Fibroblast of skin of scalp (primary cell): ENCODE data around the gene FYN.
A peak's percentile ranks its signal among the peaks of the same experiment; 100 is the strongest.
"Not testable (repeated sequence)": the region's sequence is repeated elsewhere in the genome, so short reads cannot be mapped to it uniquely, and the experiment has no call there.

ENCODE experiments used
- DNase-seq: peaks from one replicate; pipeline ENCODE4 v3.0.0-alpha.2; 2013

Gene FYN

DNA sequence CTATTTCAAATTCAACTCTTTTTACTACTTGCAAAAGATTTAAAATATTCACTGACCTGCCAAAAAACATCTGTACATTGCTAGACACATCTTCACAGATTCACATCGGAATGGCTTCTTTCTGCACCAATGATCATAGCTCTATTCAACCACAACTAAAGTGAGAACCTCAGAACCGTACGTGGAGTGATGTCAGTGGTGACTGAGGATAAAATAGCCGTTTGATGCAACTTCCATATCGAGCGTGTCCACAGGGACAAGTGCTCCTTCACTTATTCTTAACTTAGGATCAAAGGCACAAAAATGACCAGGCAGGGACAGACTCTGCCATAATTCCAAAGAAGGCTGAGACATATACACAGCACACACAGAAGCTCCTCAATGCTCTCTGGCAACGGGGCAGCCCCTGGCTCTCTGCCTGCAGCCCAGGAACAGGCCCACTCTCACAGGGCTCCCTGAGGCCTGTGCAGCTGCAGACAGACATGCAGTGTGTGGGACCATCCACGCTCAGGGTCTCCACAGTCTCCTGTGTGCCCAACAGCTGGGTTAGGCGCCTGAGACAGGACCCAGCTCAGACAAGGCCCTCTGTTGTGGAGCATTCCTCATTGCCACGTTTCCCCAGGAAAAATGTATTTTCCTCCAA is 22.8 kb downstream of the FYN start:
- DNase-seq, result no peak

DNA sequence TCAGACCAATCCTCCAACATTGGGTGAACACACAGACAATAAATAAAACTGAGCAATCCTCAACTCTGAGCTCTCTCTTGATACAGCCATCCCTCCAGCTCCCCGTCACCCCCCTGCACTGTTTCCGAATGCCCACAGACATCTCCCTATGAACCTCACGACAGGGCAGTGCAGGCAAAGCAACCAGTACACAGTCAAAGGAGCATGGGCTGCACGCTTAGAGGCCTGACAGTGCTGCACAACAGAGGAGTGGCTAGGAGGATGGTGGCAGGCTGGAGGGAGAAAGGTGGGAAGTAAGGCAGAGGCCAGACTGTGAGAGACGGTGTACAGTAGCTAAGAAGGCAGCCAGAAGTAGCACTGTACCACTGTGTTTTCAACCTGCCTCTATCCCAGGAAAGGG is 24.0 kb downstream of the FYN start:
- no peak for DNase-seq

DNA sequence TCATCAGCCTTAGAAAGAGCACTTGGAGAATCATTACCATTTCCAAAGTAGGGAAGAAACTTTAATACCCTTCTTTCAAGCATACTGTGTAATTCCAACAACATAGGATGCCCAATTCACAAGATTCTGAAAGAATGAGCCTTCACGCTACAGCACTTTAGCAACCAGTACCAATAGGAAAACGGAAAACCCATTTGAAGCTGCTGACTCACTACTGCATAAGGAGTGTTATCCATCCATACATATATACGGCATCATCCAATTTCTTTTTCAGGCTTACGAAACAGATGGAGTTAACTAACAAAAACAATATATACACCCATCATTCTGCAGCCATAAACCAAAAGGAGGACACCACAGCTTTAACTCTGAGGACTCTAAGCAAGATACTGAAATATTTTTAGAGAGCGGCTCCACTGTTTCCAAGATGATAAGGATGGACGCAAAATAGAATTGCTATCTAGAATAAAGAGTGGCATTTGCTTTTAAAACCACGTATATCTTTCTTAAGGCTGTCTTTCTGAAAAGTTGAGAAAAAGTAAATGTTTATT is 24.9 kb downstream of the FYN start:
- no peak for DNase-seq

DNA sequence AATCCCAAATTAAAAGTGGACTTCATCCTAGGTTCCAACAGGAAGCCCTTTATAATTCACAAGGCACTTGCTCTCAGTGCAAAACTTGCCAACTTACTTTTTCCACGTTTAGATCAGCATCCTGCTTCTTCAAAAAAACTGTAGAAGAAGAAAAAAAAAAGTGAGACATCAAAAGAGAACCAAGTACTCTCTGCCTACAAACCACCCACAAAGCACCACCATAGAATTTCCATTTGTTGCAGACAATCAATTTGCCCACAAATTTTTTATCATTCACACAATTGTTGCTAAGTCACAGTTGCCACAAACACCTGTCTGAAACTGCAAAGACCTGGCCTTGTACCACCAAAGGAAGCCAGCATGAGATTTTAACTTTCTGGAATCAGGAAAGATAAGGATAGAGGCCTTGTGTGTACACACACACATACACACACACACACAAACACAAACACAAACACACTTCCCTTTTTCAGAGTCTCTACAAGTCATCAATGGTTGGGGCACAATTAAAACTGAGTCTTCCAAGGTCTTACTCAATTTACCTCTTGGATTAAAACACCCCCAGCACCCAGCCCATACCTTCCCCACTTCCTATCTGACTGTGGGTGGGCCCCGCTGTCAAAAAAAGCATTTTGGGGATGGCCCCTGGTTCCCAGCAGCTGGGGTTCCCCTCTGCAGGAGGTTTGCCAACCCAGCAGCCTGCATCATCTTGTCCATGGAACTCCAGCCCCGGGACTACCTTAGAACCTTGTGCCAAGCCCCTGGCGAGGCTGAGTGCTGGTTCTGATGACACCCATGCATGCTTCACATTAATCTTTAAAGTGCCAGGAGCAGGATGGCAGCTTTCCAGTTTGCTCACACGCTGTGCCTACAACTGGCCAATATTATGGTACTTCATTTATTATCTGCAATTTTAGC is 26.5 kb downstream of the FYN start:
- no peak for DNase-seq

DNA sequence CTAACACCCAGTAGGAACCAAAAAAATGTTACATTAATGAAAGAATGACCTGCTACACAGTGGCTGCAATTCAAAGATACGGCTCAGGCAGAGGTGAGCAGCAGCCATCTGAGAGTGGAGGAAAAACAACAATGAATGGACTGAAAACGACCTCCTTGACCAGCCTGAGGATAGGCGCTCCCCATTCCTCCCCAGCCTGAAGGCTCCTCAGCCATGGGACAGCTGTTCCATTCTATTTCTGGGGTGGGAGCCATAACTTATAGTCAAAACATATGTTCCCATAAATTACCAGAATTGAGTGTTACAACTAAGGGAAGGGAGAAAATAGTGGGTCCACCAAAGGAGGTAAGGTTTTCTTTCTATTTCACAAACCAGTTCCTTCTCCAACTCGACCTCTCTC is 27.2 kb downstream of the FYN start:
- DNase-seq, result no peak

DNA sequence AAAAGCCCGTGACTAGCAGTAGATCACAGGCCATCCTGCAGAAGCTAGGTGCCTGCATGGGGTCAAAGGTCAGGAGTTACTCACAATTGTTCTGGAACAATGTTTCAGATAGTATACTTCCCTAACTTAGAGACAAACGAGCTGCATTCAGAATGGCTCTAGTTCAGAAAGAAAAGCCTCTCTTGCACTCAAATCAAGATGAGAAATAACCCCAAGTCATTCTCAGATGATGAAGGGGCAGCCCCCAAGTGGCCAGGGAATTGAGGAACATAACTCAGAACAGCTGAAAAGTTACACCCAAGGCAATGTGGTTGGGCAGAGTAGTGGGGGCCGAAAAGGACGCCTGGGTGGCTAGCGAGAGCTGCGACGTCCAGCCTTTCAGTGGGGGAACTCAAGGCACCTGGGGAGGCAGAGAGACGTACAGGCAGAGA is 27.8 kb downstream of the FYN start:
- DNase-seq, result no peak

DNA sequence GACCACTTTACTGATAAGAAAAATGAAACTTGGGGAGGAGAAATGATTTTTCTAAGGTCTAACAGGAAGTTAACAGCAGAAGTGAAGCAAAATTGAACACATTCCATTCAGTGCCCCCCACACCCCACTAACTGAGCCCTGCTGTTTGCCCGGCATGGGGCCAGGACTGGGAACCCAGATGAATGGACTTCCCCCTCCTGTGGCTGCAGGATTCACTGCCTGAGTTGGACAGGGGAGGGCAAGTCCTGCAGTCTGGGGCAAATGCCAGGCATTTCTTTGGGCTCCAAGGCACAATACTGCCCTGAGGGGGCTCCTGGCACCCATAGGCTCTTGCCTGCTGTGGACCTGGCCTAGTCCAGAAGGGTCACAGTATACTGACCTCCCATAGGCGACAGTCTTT is 28.3 kb downstream of the FYN start:
- peak; percentile 46 for DNase-seq

DNA sequence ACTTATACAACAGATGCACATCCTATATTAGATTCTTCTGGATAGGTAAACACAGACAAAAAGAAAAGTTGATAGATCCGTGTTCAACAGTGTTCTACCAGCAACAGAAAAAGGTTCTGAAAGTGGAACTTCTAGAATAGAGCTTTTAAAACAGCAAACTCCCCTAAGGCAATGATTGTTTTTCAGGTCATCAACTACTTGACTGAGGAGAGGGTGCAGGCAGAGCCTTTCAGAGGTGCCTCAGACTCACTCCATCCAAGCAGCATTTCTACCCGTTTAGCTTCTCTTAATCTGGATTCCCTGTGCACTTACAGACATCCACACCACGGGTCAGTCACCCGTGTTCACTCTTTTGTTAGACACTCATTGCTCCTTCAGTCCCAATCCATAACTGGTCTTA is 28.9 kb downstream of the FYN start:
- no peak for DNase-seq

DNA sequence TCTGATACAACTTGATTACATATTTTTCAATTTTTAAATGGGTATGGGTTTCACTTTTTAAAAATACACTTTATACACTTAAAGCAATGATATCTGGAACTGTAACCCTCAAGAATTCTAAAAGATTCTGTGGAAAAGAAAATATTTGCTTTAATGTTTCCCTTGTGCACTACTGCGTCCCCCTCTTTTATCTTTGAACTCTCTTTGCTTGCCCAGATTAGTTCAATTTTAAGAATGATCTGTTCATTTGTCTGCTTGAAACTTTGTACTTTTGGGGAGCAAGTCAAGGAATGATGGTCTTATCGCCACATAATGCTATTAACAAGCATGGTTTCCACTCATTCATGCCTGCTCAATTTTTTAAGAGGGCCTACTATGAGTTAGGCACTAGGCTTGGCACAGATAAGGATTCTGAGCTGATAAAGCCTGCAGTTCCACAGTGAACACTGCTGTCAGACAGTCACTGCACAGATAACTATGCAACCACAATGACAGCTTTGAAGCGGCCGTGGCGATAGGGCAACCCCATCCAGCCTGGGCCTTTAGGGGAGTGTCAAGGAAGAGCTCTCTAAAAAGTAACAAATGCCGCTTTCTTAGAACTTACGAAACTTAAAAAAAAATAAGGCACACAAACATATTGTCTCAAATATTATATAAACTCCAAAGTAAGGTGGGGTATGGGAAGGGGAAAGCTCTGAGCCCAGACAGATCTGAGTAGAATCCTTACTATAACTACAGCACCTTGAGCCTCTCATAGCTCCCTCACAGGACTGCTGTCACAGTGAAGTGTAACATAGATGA is 29.7 kb downstream of the FYN start:
- DNase-seq, result no peak

DNA sequence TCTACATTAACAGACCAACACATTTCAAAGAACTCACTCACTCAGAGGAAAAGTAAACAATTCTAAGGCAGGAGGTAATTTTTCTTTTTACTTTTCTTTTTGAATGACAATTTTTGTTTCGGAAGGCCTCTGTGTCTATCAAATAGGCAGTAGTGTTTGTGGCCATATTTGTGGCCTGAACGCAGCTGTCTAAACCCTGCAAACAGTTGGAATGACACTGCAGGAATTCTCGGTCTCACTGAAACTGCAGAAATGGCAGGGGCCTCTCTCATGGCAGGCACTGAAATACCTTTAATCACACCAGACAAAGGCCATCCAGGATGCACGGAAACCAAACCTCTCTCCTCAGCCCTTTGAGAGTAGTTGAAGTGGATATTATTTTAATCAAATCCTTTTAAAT is 30.4 kb downstream of the FYN start:
- peak; percentile 65 for DNase-seq

DNA sequence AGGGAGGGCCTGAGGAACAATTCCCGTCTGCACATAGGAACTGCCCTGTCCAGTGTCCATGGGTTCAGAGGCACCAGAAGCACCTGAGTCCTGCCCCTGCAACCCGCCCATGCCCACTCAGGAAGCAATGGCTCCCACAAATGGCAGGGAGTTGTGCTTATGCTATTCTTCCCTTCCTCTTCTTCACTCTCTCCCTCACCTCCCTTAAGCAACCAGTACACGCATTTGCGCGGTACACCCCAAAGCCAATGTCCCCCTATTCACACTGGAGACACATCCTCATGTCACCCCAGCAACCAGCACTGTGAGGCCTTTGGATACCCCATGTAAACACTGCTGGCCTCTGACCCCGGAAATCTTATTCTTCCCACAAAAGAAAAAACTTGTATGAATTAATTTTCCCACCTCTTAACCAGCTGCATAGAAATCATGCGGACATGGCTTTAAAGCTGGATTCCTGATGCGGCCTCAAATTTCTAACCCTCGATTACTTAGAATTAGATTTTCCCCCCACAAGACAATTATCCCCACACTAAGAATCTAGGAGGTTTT is 30.9 kb downstream of the FYN start:
- DNase-seq, result no peak

DNA sequence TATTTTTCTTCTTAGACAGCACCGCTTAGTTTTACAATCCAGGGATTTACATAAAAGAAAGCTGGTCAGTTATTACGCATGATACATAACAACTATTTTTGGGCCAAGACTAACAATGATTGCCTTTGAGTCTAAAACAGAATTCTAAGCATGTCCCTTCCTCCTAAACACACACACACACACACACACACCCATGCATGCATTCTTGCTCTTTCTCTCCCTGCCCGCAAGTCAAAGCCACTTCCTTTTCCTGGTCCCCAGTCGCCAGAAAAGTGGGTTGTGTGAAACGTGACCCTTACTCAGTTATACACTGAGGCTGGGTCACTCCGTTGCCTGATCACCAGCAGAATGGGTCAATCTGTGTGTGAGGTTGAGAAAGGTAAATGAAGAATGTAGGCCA is 31.4 kb downstream of the FYN start:
- peak; percentile 82 for DNase-seq

DNA sequence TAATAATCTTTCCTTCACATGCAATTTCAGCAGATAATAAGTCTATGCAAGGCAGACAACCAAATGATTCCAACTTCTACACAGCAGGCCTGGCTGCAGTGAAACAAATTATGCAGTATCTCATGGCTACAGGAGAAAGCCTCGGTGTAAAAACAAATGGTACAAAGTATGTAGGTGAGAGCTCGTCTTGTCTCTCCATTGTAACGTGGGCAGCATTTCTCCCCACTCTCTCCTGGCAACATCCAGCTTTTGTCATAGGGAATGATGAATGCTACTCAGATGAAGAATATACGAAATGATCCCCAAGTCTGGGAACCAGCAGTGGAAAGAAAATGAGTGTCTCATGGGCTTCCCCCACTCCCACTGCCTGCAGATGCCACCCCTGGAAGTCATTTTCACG is 32.4 kb downstream of the FYN start:
- DNase-seq, result no peak

DNA sequence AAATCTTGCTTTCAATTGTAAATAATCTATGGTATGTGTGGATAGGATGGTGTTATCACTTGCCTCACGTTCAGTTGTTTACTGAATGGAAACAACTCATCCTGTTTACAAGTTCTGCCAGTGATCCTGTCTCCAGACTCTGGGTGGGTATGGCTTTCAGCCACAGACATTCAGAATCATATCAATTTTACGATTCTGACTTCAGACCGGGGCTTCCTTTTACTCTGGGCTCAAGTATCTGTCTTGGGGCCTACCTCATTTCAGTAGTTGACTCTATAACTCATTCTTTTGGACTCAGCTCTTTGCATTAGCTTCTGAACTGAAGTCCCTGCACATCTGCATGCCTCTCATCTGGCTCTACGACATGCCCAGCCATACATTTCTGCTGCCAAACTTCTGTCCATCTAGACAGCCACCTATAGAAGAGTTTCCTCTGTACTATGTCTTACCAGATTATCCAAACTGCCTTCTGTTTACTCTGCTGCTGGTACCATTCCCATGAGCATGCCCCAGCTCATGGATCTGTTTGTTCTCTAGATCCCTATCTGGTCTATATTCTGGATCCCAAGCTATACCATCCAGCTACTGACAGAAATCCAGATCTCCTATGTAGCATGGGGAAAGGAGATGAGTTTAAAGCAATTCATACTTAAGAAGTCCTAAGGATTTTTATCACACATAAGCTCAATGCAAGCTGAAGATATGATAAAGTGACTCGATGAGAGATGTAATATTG is 34.3 kb downstream of the FYN start:
- DNase-seq, result no peak

DNA sequence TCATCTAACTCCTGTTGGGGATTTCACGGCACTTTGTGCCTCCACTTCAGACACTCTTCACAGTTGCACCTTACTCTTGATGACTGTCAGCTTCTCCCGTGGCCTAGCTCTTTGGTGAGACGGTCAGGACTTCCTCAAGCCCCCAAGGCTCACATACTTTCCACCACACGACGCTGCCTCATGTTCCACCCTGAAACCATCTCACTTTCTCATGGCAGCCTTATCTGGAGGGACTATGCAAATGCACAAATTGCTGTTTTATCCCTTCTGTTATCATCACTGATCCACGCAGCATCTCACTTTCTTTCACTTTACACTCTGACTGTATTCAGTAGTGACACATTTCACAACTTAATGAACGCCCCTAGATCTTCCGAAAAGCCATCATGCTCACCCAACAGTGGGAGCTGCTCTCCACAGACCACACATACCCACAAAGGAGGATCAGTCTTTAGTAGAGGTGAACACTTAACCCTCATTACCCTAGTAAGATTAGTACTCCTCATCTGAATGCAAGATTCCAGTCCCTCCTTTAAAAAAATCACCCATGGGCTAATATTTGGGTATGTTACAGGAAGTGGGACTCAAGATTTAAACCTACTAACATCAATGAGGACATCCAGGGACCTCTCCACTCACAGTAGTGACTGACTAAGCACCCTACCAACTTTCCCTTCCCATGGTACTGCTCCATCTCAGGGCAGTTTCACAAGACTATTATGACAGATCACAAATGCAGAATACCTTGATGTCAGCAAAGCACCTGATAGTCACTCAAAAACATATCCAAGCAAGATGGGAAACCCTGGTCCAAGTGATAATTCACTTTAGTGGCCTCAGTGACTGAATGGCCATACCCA is 35.4 kb downstream of the FYN start:
- no peak for DNase-seq

DNA sequence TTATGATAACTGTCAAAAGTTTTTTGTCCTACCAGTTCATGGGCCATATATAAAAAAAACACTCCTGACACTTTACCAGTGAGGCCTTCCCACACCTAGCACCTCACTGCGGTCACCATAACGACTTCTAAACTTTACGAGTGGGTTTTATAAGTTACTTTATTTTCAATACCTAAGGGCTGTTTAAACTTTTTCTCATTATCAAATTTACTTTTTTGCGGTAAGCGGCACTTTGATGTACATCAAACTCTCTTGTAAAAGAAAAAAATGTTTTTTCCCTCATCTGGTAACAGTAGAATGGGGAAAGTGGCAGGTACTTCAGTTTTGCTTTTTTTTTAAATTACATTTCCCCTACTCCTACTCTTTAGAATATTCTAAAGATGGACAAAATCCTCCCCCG is 36.2 kb downstream of the FYN start:
- no peak for DNase-seq

DNA sequence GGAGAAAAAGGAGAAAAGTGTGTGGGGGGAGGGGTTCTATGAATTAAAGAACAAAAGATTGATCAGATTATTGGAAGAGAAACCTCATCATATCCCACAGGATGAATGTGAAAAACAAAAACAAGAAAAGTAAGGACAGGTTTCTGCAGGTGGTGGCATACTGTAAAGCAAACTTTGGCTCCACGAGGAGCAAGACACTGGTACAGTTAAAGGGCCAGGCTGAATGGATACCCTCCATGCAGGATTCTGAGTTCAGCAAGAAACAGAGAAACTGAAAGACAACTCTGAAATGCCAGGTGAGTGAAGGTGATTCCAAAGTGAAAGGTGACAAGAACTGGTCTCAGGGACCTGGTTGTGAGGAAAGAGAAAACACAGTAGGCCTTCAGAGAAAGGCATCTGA is 37.4 kb downstream of the FYN start:
- DNase-seq, result no peak

DNA sequence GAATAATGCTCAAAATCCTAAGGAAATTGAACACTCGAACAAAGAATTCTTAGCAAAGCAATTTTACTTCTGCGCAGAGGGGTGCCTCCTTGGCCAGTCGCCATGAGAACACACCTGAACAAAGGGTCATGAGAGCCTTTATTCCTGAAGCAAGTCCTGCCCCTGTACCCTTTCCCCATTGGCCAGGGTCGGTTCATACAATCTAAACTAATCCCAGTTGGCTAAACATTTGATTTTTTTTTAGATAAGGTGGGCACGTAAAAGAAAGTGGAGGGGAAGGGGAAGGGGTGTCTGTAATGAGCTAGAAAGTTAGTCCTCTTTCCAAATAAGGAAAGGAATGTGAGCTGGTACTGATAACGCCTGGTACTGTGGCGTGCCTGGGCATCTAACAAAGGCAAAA is 37.9 kb downstream of the FYN start:
- DNase-seq, result not testable (repeated sequence)

DNA sequence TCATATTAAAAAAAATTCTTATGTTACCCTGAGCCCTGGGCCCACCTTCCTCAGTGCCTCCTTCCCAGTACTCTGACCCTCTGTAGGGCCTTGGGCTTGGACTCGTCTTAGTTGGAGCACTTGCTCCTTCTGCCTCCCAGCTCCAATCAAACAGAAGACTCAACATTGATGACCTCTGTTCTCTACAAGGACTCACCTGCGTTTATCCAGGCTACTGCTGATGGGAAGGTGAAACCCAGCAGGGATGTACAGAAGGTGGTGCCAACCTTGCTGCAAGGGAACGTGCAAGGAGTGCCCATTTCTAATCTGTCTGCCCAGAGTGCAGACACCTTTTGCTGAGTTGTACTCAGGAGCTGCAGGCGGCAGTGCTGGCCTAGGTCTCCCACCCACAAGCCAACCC is 38.9 kb downstream of the FYN start:
- DNase-seq, result no peak

DNA sequence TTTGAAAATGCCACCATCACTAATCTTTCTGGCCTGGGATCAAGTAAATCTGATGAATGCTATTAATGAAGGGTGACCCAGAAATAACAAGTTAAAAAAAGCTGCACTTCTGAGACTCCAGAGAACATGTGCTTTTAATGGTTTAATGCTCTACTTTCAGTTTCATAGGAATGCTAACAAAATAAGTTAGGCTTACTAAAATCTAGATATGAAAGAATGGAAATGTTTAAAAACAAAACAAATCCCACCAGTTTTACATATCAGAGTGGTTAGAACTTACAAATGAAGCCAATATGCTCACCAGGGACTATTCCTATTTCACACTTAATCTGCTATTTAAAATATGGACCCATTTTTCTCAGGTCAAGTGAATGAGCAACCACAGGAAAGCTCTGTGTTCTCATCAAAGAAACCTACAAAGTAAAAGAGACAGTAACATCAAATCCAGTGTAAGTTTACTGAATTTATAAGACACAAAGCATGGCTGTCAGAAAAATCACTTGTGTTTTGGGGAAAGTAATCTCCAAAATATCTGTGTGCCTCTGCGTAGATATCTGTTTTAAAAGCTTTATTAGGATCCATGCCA is 40.3 kb downstream of the FYN start:
- no peak for DNase-seq

DNA sequence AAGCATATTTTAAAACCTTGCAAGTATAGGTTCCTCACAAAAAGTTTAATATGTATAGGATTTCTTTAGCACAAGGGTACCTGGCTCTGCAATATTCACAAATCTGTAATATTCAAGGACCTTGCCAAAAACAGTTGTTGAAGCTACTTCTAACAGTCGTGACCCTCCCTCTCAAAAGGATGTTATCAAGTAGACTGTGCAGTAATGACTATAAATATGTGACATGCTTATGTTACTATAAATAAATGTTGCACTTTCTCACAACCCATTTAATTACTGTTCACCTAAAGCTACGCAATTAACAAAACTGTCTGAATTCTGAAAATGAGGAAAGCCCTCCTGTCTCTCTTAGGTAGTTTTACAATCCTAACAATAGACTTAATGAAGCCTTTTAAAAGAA is 41.8 kb downstream of the FYN start:
- DNase-seq, result no peak
